ENCODE results near the gene CDC27.
"Not testable (repeated sequence)": the region's sequence is repeated elsewhere in the genome, so short reads cannot be mapped to it uniquely, and the experiment has no call there.

The CDC27 gene

GRCh38 chr17:47120521-47121095, 68.5 kb downstream of the CDC27 start:
- no peak for DNase-seq

GRCh38 chr17:47119746-47120520, 69.2 kb downstream of the CDC27 start:
- no peak for DNase-seq

GRCh38 chr17:47117386-47117785, 71.7 kb downstream of the CDC27 start:
- DNase-seq, result no peak

- no peak for DNase-seq
These were observed 83.0 kb downstream of the CDC27 start for GRCh38 chr17:47106130-47106529.

GRCh38 chr17:47105246-47105645, 83.8 kb downstream of the CDC27 start:
- DNase-seq, result not testable (repeated sequence)

- DNase-seq, result no peak
These were observed 86.2 kb downstream of the CDC27 start for GRCh38 chr17:47102914-47103313.

- peak; percentile 91 for DNase-seq
These were observed 88.9 kb downstream of the CDC27 start for GRCh38 chr17:47099987-47100711.

- DNase-seq, result no peak
These were observed 89.6 kb downstream of the CDC27 start for GRCh38 chr17:47099451-47099986.

- DNase-seq, result no peak
These were observed 92.8 kb downstream of the CDC27 start for GRCh38 chr17:47096343-47096742.

- no peak for DNase-seq
These were observed 93.8 kb downstream of the CDC27 start for GRCh38 chr17:47095268-47095667.

- DNase-seq, result no peak
These were observed 102.0 kb downstream of the CDC27 start for GRCh38 chr17:47087093-47087492.

GRCh38 chr17:47085736-47086135, 103.4 kb downstream of the CDC27 start:
- DNase-seq, result no peak

GRCh38 chr17:47078801-47079200, 110.3 kb downstream of the CDC27 start:
- DNase-seq, result no peak

GRCh38 chr17:47077576-47077975, 111.5 kb downstream of the CDC27 start:
- no peak for DNase-seq

- DNase-seq, result no peak
These were observed 112.9 kb downstream of the CDC27 start for GRCh38 chr17:47076171-47076570.

- DNase-seq, result not testable (repeated sequence)
These were observed 114.7 kb downstream of the CDC27 start for GRCh38 chr17:47074361-47074760.

GRCh38 chr17:47073629-47074028, 115.5 kb downstream of the CDC27 start:
- not testable (repeated sequence) for DNase-seq

- no peak for DNase-seq
These were observed 116.2 kb downstream of the CDC27 start for GRCh38 chr17:47072886-47073285.

- not testable (repeated sequence) for DNase-seq
These were observed 117.9 kb downstream of the CDC27 start for GRCh38 chr17:47071171-47071570.

- not testable (repeated sequence) for DNase-seq
These were observed 118.8 kb downstream of the CDC27 start for GRCh38 chr17:47070266-47070665.

Data from activated naive CD4-positive, alpha-beta T cell treated with anti-CD3 and anti-CD28 coated beads, Interleukin-2, amount 50 U/mL, for 16 hours (primary cell).